ENCODE results near the gene PHLDA1. TPM values are rescaled to one million over a fixed set of nuclear protein-coding genes. Genes with fewer than 3 reads are reported as not detected.
A peak's percentile ranks its signal among the peaks of the same experiment; 100 is the strongest.
"Not testable (repeated sequence)": the region's sequence is repeated elsewhere in the genome, so short reads cannot be mapped to it uniquely, and the experiment has no call there.

PHLDA1 gene
- total RNA-seq, 1 experiment from 2014 or later: 184 TPM

GRCh38 chr12:76020281-76020680 lies 11.3 kb downstream of the PHLDA1 start:
- peak; percentile 98 for DNase-seq (ENCODE audit: low read depth)

- no peak for DNase-seq (ENCODE audit: low read depth)
Measured at GRCh38 chr12:76018672-76019071, 12.9 kb downstream of the PHLDA1 start.

- no peak for DNase-seq (ENCODE audit: low read depth)
Measured at GRCh38 chr12:76018111-76018510, 13.5 kb downstream of the PHLDA1 start.

- DNase-seq (ENCODE audit: low read depth): no peak
Measured at GRCh38 chr12:76014007-76014406, 17.6 kb downstream of the PHLDA1 start.

GRCh38 chr12:76013603-76014002 lies 18.0 kb downstream of the PHLDA1 start:
- DNase-seq (ENCODE audit: low read depth): no peak

- no peak for DNase-seq (ENCODE audit: low read depth)
Measured at GRCh38 chr12:76012644-76013043, 18.9 kb downstream of the PHLDA1 start.

- DNase-seq (ENCODE audit: low read depth): no peak
Measured at GRCh38 chr12:76010732-76011458, 20.7 kb downstream of the PHLDA1 start.

- DNase-seq (ENCODE audit: low read depth): no peak
Measured at GRCh38 chr12:76008428-76008827, 23.1 kb downstream of the PHLDA1 start.

- DNase-seq (ENCODE audit: low read depth): no peak
Measured at GRCh38 chr12:76007640-76008039, 23.9 kb downstream of the PHLDA1 start.

- no peak for DNase-seq (ENCODE audit: low read depth)
Measured at GRCh38 chr12:76006028-76006925, 25.3 kb downstream of the PHLDA1 start.

GRCh38 chr12:76003355-76003638 lies 28.3 kb downstream of the PHLDA1 start:
- DNase-seq (ENCODE audit: low read depth): no peak

GRCh38 chr12:76002598-76003354 lies 28.8 kb downstream of the PHLDA1 start:
- no peak for DNase-seq (ENCODE audit: low read depth)

- DNase-seq (ENCODE audit: low read depth): no peak
Measured at GRCh38 chr12:75998292-75999063, 33.1 kb downstream of the PHLDA1 start.

- DNase-seq (ENCODE audit: low read depth): no peak
Measured at GRCh38 chr12:75997658-75998057, 33.9 kb downstream of the PHLDA1 start.

- no peak for DNase-seq (ENCODE audit: low read depth)
Measured at GRCh38 chr12:75996861-75997447, 34.6 kb downstream of the PHLDA1 start.

- no peak for DNase-seq (ENCODE audit: low read depth)
Measured at GRCh38 chr12:75995691-75996090, 35.9 kb downstream of the PHLDA1 start.

- no peak for DNase-seq (ENCODE audit: low read depth)
Measured at GRCh38 chr12:75994069-75994740, 37.4 kb downstream of the PHLDA1 start.

- DNase-seq (ENCODE audit: low read depth): no peak
Measured at GRCh38 chr12:75991753-75992152, 39.8 kb downstream of the PHLDA1 start.

GRCh38 chr12:75990189-75990912 lies 41.2 kb downstream of the PHLDA1 start:
- no peak for DNase-seq (ENCODE audit: low read depth)

GRCh38 chr12:75987709-75988108 lies 43.9 kb downstream of the PHLDA1 start:
- DNase-seq (ENCODE audit: low read depth): not testable (repeated sequence)
